ACHN (cell line): ENCODE measurements around the gene NUP214.
A peak's percentile ranks its signal among the peaks of the same experiment; 100 is the strongest.
"Not testable (repeated sequence)": the region's sequence is repeated elsewhere in the genome, so short reads cannot be mapped to it uniquely, and the experiment has no call there.

Experiments used
- DNase-seq: peaks from one replicate; pipeline ENCODE4 v3.0.0-alpha.2; 2015
- in situ Hi-C: cut with HindIII; loops from 2 replicates; pipeline ENCODE4 v1.10.0; 2017; ENCODE audit warnings: low sequenced_read_pairs, low pct_ligation_motif_present, low pct_unique_long_range_greater_than_20kb

NUP214 gene

GRCh38 chr9:131112374-131113154 is 12.8 kb upstream of the NUP214 start:
- in situ Hi-C loops = no loop called here
- peak; percentile 71 for DNase-seq

DNA sequence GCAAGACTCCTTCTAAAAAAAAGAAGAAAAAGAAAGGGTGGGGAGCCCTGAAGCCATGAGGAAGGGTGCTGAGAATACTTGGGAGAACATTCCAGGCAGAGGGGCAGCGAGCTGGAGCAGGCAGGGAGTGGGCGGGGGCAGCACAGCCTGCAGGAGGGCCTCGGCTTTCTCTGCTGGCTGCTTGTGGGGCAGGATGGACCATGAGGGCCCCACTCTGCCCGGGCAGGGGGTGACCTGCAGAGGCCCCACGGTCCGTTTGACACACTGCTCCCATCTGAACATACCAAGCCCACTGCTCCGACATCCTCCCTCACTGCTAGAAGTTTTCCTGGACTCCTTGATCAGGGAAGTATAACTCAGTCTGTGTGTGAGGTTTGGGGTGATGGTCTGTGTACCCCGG is 11.7 kb upstream of the NUP214 start:
- DNase-seq = no peak
- in situ Hi-C loops = no loop called here

DNA sequence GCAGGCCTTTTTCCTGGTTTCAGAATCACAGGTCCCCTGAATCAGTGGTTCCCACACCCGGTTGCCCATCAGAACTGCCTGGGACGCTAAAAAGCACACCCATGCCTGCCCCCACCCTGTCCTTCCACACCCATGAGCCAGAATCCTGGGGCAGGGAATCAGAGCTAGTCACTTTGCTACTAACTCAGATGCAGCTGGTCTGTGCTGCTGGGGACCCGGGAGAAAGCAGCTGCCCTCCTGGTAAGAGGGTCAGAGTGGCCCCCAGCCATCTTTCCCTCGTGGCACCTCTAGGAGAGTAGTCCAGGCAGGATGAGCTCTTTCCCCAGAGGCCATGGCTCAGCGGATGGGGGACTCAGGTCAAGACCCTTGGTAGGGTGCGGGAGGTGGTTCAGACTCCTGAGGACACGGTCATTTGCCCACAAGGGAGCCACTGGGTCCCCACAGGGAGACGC is 11.3 kb upstream of the NUP214 start:
- in situ Hi-C loops = no loop called here
- DNase-seq = no peak

- DNase-seq, in situ Hi-C loops: not testable (repeated sequence)
Measured at GRCh38 chr9:131115360-131115742, 10.0 kb upstream of the NUP214 start.

- in situ Hi-C loops = no loop called here
Measured at GRCh38 chr9:131116281-131117120, 8.9 kb upstream of the NUP214 start.

DNA sequence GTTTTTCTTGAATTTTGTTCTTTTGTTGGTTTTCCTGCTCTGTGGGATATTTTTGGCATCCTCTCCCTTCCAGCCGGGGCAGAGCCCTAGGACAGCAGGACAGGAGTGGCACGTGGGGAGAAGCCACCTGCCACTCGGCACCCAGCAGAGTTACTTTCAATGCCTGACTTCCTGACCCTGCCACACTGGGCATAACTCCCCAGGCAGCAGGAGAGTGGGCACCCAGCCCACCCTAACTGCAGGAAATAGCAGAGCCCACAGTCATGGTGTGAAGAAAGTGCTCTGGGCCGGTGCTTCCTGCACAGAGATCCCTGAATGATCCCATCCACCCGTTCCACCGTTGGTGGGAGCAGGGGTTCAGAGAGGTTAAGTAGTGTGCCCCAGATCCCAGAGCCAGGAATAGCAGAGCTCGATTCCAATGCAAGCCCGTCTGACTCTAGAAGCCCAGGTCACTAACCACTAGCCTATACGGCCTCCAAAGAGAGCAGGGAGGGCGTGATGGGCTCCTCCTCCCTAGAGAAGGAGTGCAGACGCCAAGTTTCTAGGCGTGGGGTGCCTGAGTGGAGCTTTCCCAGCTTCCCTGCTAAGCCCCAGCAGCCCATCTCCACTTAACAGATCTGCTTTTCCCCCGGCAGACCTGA is 8.1 kb upstream of the NUP214 start:
- in situ Hi-C loops = no loop called here
- DNase-seq = no peak

More at GRCh38 chr9:131116281-131117120, 8.9 kb upstream of the NUP214 start:
- no peak for DNase-seq

DNA sequence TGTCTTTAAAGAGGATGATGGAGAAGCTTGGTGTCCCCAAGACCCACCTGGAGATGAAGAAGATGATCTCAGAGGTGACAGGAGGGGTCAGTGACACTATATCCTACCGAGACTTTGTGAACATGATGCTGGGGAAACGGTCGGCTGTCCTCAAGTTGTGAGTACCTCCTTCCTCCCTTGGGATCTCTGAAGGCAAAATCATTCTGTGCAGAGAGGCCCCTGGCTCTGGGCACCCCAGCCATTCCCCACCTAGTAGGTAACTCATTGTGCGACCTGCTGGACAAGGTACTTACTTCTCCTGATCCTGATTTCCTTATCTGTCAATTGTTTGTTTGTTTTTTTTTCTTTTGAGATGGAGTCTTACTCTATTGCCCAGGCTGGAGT is 7.6 kb upstream of the NUP214 start:
- DNase-seq = no peak
- in situ Hi-C loops = no loop called here

DNA sequence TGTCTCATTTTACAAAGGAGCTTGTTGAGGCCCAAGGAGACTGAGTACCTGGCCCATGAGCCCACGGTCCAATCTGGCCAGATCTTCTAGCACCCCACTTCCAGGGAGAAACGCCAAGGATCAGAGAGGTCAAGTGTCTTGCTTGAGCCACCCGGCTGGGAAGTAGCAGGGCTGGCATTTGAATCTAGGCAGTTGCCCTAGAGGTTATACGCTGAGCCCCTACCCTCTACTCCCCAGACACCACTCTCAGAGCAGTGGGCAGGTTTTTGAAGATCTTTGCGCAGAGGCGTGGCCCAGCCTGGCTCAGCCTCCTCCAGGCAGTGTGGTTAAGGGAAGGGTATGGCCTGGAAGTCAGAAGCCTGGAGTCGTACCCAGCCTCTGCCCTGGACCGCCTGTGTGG is 5.8 kb upstream of the NUP214 start:
- DNase-seq = no peak
- in situ Hi-C loops = no loop called here

DNA sequence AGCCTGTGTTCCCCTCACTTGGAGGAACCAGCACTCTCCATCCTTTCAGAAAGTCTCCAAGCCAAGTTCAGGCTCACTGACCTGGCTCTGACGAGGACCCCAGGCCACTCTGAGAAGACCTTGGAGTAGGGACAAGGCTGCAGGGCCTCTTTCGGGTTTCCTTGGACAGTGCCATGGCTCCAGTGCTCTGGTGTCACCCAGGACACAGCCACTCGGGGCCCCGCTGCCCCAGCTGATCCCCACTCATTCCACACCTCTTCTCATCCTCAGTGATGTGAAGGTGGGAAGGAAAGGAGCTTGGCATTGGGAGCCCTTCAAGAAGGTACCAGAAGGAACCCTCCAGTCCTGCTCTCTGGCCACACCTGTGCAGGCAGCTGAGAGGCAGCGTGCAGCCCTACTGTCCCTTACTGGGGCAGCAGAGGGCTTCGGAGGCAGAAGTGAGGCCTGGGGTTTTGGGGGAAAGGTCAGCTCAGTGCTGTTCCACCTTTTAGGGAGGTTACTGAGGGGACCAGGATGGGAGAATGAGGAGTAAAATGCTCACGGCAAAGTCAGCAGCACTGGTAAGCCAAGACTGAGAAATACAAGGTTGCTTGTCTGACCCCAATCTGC is 4.7 kb upstream of the NUP214 start:
- in situ Hi-C loops = no loop called here
- DNase-seq = no peak

GRCh38 chr9:131121346-131121745 is 4.0 kb upstream of the NUP214 start:
- in situ Hi-C loops = no loop called here
- DNase-seq = no peak

- in situ Hi-C loops = no loop called here
- DNase-seq = peak; percentile 5
Measured at GRCh38 chr9:131122158-131122557, 3.2 kb upstream of the NUP214 start.

DNA sequence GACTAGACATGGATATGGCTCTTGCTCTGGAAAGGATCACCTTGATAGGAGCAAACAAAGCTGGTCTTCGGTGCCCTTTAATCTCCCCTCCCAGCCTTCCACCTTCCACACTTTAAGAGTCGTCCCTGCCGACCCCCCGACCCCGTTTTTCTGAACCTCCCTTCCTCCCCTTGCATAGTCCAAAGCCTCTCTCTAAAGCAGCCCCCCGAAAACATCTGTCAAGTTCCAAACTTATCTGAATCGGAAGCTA is 423 bp upstream of the NUP214 start:
- no peak for DNase-seq
- in situ Hi-C loops = no loop called here

GRCh38 chr9:131126059-131126426 is 657 bp downstream of the NUP214 start:
- no peak for DNase-seq
- in situ Hi-C loops = no loop called here

- no peak for DNase-seq
- in situ Hi-C loops = no loop called here
Measured at GRCh38 chr9:131129183-131129582, 3.8 kb downstream of the NUP214 start.

DNA sequence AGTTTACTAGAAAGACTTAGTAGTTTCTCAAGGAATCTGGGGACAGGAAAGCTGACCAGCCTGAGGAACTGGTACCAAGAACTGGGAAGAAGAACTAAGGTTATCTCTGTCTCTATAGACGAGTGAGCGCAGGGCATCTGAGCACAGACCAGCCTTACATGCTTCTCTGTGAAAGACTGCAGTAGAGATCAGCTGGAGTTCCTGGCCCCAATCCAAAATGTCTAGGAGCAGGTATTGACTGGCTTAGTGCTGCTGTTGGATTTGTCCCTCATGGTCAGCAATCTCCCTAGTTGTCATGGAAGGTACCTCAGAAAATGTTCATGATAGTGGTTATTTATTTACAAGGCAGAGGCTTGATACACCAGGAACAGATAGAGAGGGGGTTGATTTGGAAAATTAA is 13.3 kb downstream of the NUP214 start:
- DNase-seq = no peak
- in situ Hi-C loops = no loop called here

DNA sequence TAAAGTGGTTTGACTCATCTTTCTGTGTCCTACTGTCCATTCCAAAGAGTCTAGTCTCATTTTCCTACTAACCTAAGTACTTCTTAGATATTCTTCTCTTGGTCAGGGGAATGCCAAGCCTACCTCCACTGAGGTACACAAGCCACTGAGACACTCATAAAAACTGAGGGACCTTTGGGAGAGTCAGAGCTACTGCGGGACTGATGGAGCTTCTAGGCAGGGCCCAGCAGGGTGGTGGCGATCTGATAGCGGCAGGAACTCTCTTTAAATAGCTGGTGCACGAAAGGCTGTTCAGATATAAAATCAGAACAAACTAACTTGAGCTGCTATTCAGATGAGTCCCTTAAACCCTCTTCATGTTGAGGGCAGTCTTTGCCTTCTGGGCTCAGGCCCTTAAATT is 14.7 kb downstream of the NUP214 start:
- in situ Hi-C loops = no loop called here

GRCh38 chr9:131140550-131140949 is 15.2 kb downstream of the NUP214 start:
- in situ Hi-C loops = no loop called here
- DNase-seq = no peak

More for the DNA sequence above, 14.7 kb downstream of the NUP214 start:
- no peak for DNase-seq

DNA sequence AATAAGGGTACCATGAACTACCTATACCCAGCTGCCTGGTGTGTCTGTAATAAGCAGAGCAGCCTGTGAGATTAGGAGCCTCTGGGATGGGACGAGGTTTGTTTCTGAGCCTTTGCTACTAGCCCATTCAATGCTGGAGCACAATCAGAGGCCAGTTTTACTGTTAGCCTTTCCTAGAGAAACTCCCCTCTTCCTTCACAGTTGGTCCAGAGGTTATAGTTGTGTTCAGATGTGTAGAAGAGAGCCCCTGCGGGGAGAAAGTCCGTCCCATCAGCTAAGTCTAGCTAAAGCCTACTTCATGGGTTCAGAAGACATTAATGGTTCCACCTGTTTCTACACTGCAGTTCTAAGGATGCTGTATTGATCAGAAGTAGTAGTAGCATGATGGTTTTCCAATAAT is 16.8 kb downstream of the NUP214 start:
- in situ Hi-C loops = no loop called here
- DNase-seq = no peak

- in situ Hi-C loops = no loop called here
Measured at GRCh38 chr9:131144201-131144600, 18.8 kb downstream of the NUP214 start.

More at GRCh38 chr9:131144201-131144600, 18.8 kb downstream of the NUP214 start:
- DNase-seq = no peak
